GM12878 (cell line): ENCODE results near the gene CACTIN. TPM values are rescaled to one million over a fixed set of nuclear protein-coding genes. Genes with fewer than 3 reads are reported as not detected.

Experiments used
- ATAC-seq: fragments of 200-7000 bp; cut with Tn5 transposase; 3 replicates; pipeline ENCODE4 v1.9.1; 2020; ENCODE audit warnings: mild to moderate bottlenecking, moderate library complexity
- BruUV-seq: library from RNA; stranded (reverse); fragments of 400-500 nt; replicated peaks from 2 replicates; lab custom pipeline; 2021; lab: Mats Ljungman, UMichigan
- CTCF ChIA-PET: fragments of 300-600 bp; sonication (Branson Sonifier 250); formaldehyde crosslinking; extraction: SDS; loops from one replicate; lab custom pipeline; 2021; ENCODE audit warnings: inconsistent platforms; lab: Yijun Ruan, JAX
- POLR2A ChIA-PET: fragments of 350-600 bp; formaldehyde crosslinking; extraction: SDS; loops from one replicate; lab custom pipeline; 2021; ENCODE audit warnings: inconsistent platforms; lab: Charles Lee
- RAD21 ChIA-PET: fragments of 300-600 bp; sonication (Branson Sonifier 250); formaldehyde crosslinking; loops from one replicate; lab custom pipeline; 2023; ENCODE audit warnings: antibody characterized with exemption; ENCODE audit not compliant: unreplicated experiment; lab: Charles Lee
- SMC1A ChIA-PET: fragments of 300-600 bp; sonication (Branson Sonifier 250); formaldehyde crosslinking; loops from one replicate; lab custom pipeline; 2023; ENCODE audit not compliant: unreplicated experiment, uncharacterized antibody; lab: Charles Lee
- DNase-seq: peaks from one replicate; pipeline ENCODE4 v3.0.0-alpha.2; 2011; ENCODE audit warnings: low read depth, low spot score
- FAIRE-seq: peaks from 3 replicates; lab custom pipeline; 2011; peaks lifted over from hg19 to GRCh38; lab: Jason Lieb, UNC
- H2AFZ ChIP-seq: 2 replicates; pipeline ENCODE4 v1.6.0; 2011; ENCODE audit warnings: low read depth, low read length, control low read depth; ENCODE audit not compliant: control insufficient read depth
- H3K27ac ChIP-seq: 2 replicates; pipeline ENCODE4 v1.5.1; 2011; ENCODE audit warnings: control low read depth; ENCODE audit not compliant: control insufficient read depth, insufficient read depth
- H3K27me3 ChIP-seq, 2 experiments: replicated peaks in 1 of 2; 2 replicates each; pipeline versions ENCODE4 v1.6.0 to v1.6.1; 2011; ENCODE audit warnings: low read length in 1 of 2; ENCODE audit not compliant: control insufficient read depth in 2 of 2, insufficient read depth in 2 of 2
- H3K36me3 ChIP-seq, 2 experiments: 2 replicates each; pipeline ENCODE4 v1.5.1; 2011; ENCODE audit warnings: low read length in 1 of 2; ENCODE audit not compliant: control insufficient read depth in 2 of 2, insufficient read depth in 2 of 2
- H3K4me1 ChIP-seq: 2 replicates; pipeline ENCODE4 v1.6.1; 2011; ENCODE audit warnings: mild to moderate bottlenecking, low read length, moderate library complexity, mixed read lengths; ENCODE audit not compliant: control insufficient read depth, insufficient read depth
- H3K4me2 ChIP-seq: 2 replicates; pipeline ENCODE4 v1.6.0; 2011; ENCODE audit warnings: control low read depth; ENCODE audit not compliant: control insufficient read depth, insufficient read depth
- H3K4me3 ChIP-seq: fragments of 200-600 bp; sonication (generic); 2 replicates; pipeline ENCODE4 v1.5.1; 2016
- H3K79me2 ChIP-seq: 2 replicates; pipeline ENCODE4 v1.6.0; 2011; ENCODE audit warnings: low read length; ENCODE audit not compliant: control insufficient read depth, insufficient read depth
- H3K9ac ChIP-seq: 2 replicates; pipeline ENCODE4 v1.8.0; 2011; ENCODE audit warnings: low read length, control low read depth, mixed read lengths; ENCODE audit not compliant: control insufficient read depth, insufficient read depth
- H3K9me3 ChIP-seq: replicated peaks from 3 replicates; pipeline ENCODE4 v1.5.1; 2011; ENCODE audit warnings: mild to moderate bottlenecking, low read length; ENCODE audit not compliant: control insufficient read depth, insufficient read depth
- H4K20me1 ChIP-seq: 2 replicates; pipeline ENCODE4 v1.6.0; 2011; ENCODE audit not compliant: control insufficient read depth, insufficient read depth
- ATF7 ChIP-seq: fragments of 450-650 bp; IDR thresholded peaks from 2 replicates; pipeline ENCODE4 v1.6.1; 2016; ENCODE audit warnings: low read depth, mild to moderate bottlenecking
- CHD1 ChIP-seq: IDR thresholded peaks from 2 replicates; pipeline ENCODE4 v1.6.1; 2012; ENCODE audit warnings: low read depth, low read length, improper control_type of control experiment
- CREM ChIP-seq: IDR thresholded peaks from 2 replicates; pipeline ENCODE4 v1.6.1; 2014; ENCODE audit warnings: antibody characterized with exemption, low read depth
- E2F8 ChIP-seq: fragments of 450-650 bp; IDR thresholded peaks from 2 replicates; pipeline ENCODE4 v1.6.1; 2018; ENCODE audit warnings: mild to moderate bottlenecking, low read depth, moderate library complexity; ENCODE audit not compliant: partially characterized antibody
- ETV6 ChIP-seq, 2 experiments: fragments of 450-650 bp in 1 of 2; IDR thresholded peaks in 1 of 2; conservative IDR thresholded peaks in 1 of 2; 2 replicates each; pipeline ENCODE4 v1.6.1; 2014; ENCODE audit warnings: antibody characterized with exemption in 1 of 2, borderline replicate concordance in 1 of 2, low read depth in 1 of 2, mild to moderate bottlenecking in 1 of 2, moderate library complexity in 1 of 2
- NKRF ChIP-seq: fragments of 450-650 bp; conservative IDR thresholded peaks from 2 replicates; pipeline ENCODE4 v1.6.1; 2017; ENCODE audit warnings: mild to moderate bottlenecking, moderate library complexity
- POLR2AphosphoS5 ChIP-seq: IDR thresholded peaks from 2 replicates; pipeline ENCODE4 v1.6.1; 2011; ENCODE audit warnings: mild to moderate bottlenecking, low read length, inconsistent platforms
- REST ChIP-seq: IDR thresholded peaks from 2 replicates; pipeline ENCODE4 v1.6.1; 2012; ENCODE audit warnings: mild to moderate bottlenecking, low read depth, low read length
- RUNX3 ChIP-seq: IDR thresholded peaks from 2 replicates; pipeline ENCODE4 v1.6.1; 2012; ENCODE audit warnings: low read length, inconsistent platforms
- TCF7 ChIP-seq: IDR thresholded peaks from 2 replicates; pipeline ENCODE4 v1.6.1; 2014; ENCODE audit warnings: antibody characterized with exemption, borderline replicate concordance
- ZBED1 ChIP-seq: IDR thresholded peaks from 2 replicates; pipeline ENCODE4 v1.6.1; 2016; ENCODE audit warnings: borderline replicate concordance
- ZNF384 ChIP-seq: IDR thresholded peaks from 2 replicates; pipeline ENCODE4 v1.6.1; 2012; ENCODE audit warnings: low read depth, mild to moderate bottlenecking, low read length, improper control_type of control experiment, borderline replicate concordance
- ZNF622 ChIP-seq: fragments of 450-650 bp; IDR thresholded peaks from 2 replicates; pipeline ENCODE4 v1.6.1; 2017; ENCODE audit warnings: mild to moderate bottlenecking, inconsistent platforms
- WGBS: methylation state at CpG from one replicate; pipeline ENCODE4 v1.1.6; 2016; ENCODE audit warnings: low lambda C conversion rate; ENCODE audit not compliant: insufficient replicate concordance, insufficient coverage; ENCODE audit errors: missing lambda C conversion rate; 5-methylcytosine and 5-hydroxymethylcytosine counted together
- in situ Hi-C: fragments of 300-500 bp; cut with MboI; formaldehyde crosslinking; loops from 9 replicates; pipeline ENCODE4 v1.14.3; 2018; ENCODE audit warnings: mixed read lengths
- intact Hi-C: fragments of 100-400 bp; cut with micrococcal nuclease; formaldehyde crosslinking; loops from one replicate; pipeline ENCODE4 v1.14.2; 2022; ENCODE audit not compliant: unreplicated experiment
- polyA plus RNA-seq, 11 experiments: library from polyadenylated mRNA; depleted of rRNA in 4 of 11; unstranded in 6 of 11; stranded (reverse) in 5 of 11; fragments of >200 nt; fragmentation: Nextera tagmentation in 4 of 11; fragmentation: Illumina TruSeq in 1 of 11; extraction: Ambion mirVana in 4 of 11; extraction: Trizol in 1 of 11; gene quantifications; 1 replicate in 1 of 11; 2 replicates in 10 of 11; pipeline versions ENCODE4 v1.2.1 to v1.2.3, GENCODE V29; 2011 to 2016; ENCODE audit warnings: inconsistent platforms in 2 of 11, missing spikeins in 2 of 11, low read depth in 1 of 11
- total RNA-seq, 4 experiments: library from RNA; depleted of rRNA in 3 of 4; stranded (reverse); fragments of >200 nt in 3 of 4; fragmentation: Illumina TruSeq in 1 of 4; extraction: Trizol in 1 of 4; gene quantifications; 2 replicates each; pipeline versions ENCODE4 v1.2.1 to v1.2.3, GENCODE V29; 2013 to 2021

The CACTIN gene
- total and polyA plus RNA-seq, 10 of the 15 experiments (the other 5 are each of a cell fraction or from before 2014, with no cell fraction given): 0.40 to 31.4 (median 12.5) TPM

GRCh38 chr19:3648037-3648905 is 21.7 kb upstream of the CACTIN start:
- Histone ChIP-seq H3K4me2 (no peak overlapping the region), H4K20me1 (no peaks in the 10 kb centered on the region), H3K4me1 (no peaks in the 10 kb centered on the region), H3K36me3 (peaks cover 0 to 3% of the 10 kb centered on the region in 2 experiments; a peak in 1 of 4 replicates), H3K4me3 (no peak overlapping the region), H3K27me3 (no peaks in the 10 kb centered on the region), H3K9ac (no peak overlapping the region), H3K27ac (no peak overlapping the region), H2AFZ (no peak overlapping the region), H3K79me2 (no peaks in the 10 kb centered on the region), H3K9me3 (no peaks in the 10 kb centered on the region)
- ChIA-PET CTCF (no interaction called here), POLR2A (interaction anchor here (0.5 kb wide), 1 partner anchor 169 kb away, joined by 3 read pairs; no protein-coding TSS in a partner anchor), RAD21 (no interaction called here), SMC1A (no interaction called here)
- intact Hi-C loops (no loop called here), in situ Hi-C loops (no loop called here)
- FAIRE-seq: no peak
- ATAC-seq: no peak
- no TSS peak for BruUV-seq
- no peak for DNase-seq
- WGBS: 93% methylated on average over 31 of the region's 33 CpGs
- TF ChIP-seq CHD1 (no peak), POLR2AphosphoS5 (no peak), ZBED1 (no peak), ZNF622 (no peak), REST (no peak), NKRF (no peak), ATF7 (no peak), ETV6 (conservative IDR thresholded peaks at IDR 0.05 in 1 of 2, IDR thresholded peaks at IDR 0.05 in 1 of 2; ENCODE audit: borderline replicate concordance in 1 of 2, low read depth in 1 of 2) (no peak), E2F8 (no peak), CREM (no peak), TCF7 (no peak), RUNX3 (no peak), ZNF384 (no peak)
